ENCODE measurements around the gene ATP2A1.
"Not testable (repeated sequence)": the region's sequence is repeated elsewhere in the genome, so short reads cannot be mapped to it uniquely, and the experiment has no call there.

DNA sequence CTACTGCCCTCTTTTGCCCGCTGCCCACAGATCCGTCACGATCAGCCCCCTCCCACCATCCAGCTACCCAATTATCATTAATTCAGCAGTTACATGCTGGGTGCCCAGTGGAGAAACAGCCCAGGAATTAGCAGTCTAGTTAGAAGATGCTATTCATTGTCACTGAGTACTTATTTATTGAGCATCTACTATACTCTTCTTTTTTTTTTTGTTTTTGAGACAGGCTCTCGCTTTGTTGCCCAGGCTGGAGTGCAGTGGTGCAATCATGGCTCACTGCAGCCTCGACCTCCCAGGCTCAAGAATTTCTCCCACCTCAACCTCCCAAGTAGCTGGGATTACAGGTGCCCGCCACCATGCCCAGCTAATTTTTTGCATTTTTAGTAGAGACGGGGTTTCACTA, 61.5 kb downstream of the ATP2A1 start:
- TF ChIP-seq CTCF (IDR thresholded peaks at IDR 0.05; ENCODE audit: control extremely low read depth in 1 of 3, insufficient read depth in 1 of 3, low read depth in 1 of 3, low read length in 3 of 3); EP300 (IDR thresholded peaks at IDR 0.05; ENCODE audit: borderline replicate concordance in 1 of 2, low read depth in 2 of 2, low read length in 2 of 2); KDM1A (IDR thresholded peaks at IDR 0.05; ENCODE audit: borderline replicate concordance, low read length); ATF2 (IDR thresholded peaks at IDR 0.05; ENCODE audit: low read length): not testable (repeated sequence)

All from H1 (cell line).